VCaP (cell line): ENCODE results near the gene ICA1L.
A peak's percentile ranks its signal among the peaks of the same experiment; 100 is the strongest.

Source experiments
- H3K27ac ChIP-seq: fragments of 450-650 bp; 2 replicates; pipeline ENCODE4 v1.5.1; 2017
- CTCF ChIP-seq: fragments of 450-650 bp; conservative IDR thresholded peaks from 2 replicates; pipeline ENCODE4 v1.5.1; 2017; ENCODE audit warnings: mild to moderate bottlenecking, moderate library complexity

ICA1L gene

GRCh38 chr2:202750763-202751427, 120.7 kb downstream of the ICA1L start:
- no peak overlapping the region for H3K27ac ChIP-seq
- no peak for TF ChIP-seq CTCF

GRCh38 chr2:202749477-202749876, 122.1 kb downstream of the ICA1L start:
- peak overlapping the region; percentile 13; the same call in 1 of the 2 replicates for H3K27ac ChIP-seq
- no peak for TF ChIP-seq CTCF

GRCh38 chr2:202743613-202744012, 128.0 kb downstream of the ICA1L start:
- TF ChIP-seq CTCF = no peak

GRCh38 chr2:202736826-202737225, 134.7 kb downstream of the ICA1L start:
- no peak for TF ChIP-seq CTCF

More at GRCh38 chr2:202743613-202744012, 128.0 kb downstream of the ICA1L start:
- no peak overlapping the region for H3K27ac ChIP-seq

GRCh38 chr2:202726070-202726469, 145.5 kb downstream of the ICA1L start:
- TF ChIP-seq CTCF = no peak
- no peak overlapping the region for H3K27ac ChIP-seq

More at GRCh38 chr2:202736826-202737225, 134.7 kb downstream of the ICA1L start:
- no peak overlapping the region for H3K27ac ChIP-seq

- TF ChIP-seq CTCF = no peak
- H3K27ac ChIP-seq = no peak overlapping the region
These were observed 147.8 kb downstream of the ICA1L start for GRCh38 chr2:202723746-202724145.
